IgD-negative memory B cell (primary cell): ENCODE measurements around the gene FHAD1. TPM values are rescaled to one million over a fixed set of nuclear protein-coding genes. Genes with fewer than 3 reads are reported as not detected.

Source experiments
- H3K27ac Mint-ChIP-seq, 3 donors: one replicate each; pipeline ENCODE4 v1.8.0; 2020 to 2022; ENCODE audit warnings: mild to moderate bottlenecking in 3 of 3, mixed read lengths in 3 of 3, moderate library complexity in 1 of 3
- H3K27me3 Mint-ChIP-seq: one replicate; pipeline ENCODE4 v1.8.0; 2021; ENCODE audit warnings: mixed read lengths
- H3K36me3 Mint-ChIP-seq: one replicate; pipeline ENCODE4 v1.8.0; 2020; ENCODE audit warnings: mild to moderate bottlenecking, mixed read lengths
- H3K4me1 Mint-ChIP-seq, 3 donors: one replicate each; pipeline ENCODE4 v1.8.0; 2020 to 2022; ENCODE audit warnings: mixed read lengths in 3 of 3, mild to moderate bottlenecking in 1 of 3
- H3K4me3 Mint-ChIP-seq, 4 donors: one replicate each; pipeline ENCODE4 v1.8.0; 2020 to 2022; ENCODE audit warnings: mild to moderate bottlenecking in 4 of 4, mixed read lengths in 4 of 4, moderate library complexity in 3 of 4
- H3K9me3 Mint-ChIP-seq, 3 donors: one replicate each; pipeline ENCODE4 v1.8.0; 2020 to 2021; ENCODE audit warnings: mixed read lengths in 3 of 3, mild to moderate bottlenecking in 1 of 3
- polyA plus RNA-seq: library from polyadenylated mRNA; unstranded; fragments of 300-500 nt; fragmentation: Illumina TruSeq; gene quantifications from one replicate; pipeline ENCODE4 v1.2.3, GENCODE V29; 2021

Gene FHAD1
- polyA plus RNA-seq, 1 donor from 2014 or later, result not detected

DNA sequence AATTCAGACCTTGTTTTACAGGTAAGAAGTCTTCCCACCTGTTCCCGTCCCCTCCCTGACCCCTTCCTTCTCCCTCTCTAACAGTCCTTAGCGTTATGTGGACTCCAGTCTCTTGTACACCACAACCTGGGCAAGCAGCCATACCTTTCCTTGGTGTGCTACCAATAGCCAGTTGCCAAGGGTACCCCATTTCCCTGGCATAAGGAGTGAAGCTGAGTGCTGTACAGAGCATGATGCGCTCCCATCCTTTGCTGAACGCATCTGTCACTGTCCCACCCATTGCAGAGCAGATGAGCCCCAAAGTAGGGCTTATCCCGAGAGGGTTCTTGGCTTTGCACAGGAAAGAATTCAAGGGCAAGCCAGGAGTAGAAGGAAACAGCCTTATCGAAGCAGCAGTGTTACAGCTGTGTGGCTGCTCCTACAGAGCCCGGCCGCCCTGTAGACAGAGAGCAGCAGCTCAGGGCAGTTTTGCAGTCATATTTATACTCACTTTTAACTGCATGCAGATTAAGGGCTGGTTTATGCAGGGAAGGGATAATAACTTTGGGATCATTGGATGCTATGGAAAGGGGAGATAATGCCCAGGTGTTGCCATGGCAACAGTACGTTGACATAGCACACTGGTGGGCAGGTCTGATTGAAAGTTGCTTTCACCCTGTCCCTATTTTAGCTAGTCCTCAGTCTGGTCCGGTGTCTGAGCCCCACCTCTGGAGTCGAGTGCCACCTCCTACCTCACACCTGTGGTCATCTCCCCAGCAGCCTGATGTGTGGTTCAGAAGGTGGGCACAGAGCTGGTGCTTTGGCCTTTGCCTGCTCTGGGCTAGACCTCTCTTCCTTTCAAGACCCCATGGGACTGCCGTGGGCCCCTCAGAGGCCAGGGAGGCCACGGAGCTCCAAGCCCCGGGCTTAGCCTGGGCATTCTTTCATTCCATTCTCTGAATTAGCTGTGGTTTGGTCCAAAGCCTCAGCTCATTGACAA is 5.1 kb downstream of the FHAD1 start:
- Mint-ChIP-seq H3K4me3 (no peak overlapping the region), H3K36me3 (no peaks in the 10 kb centered on the region), H3K27ac (no peak overlapping the region)

GRCh38 chr1:15254559-15254958 is 7.5 kb downstream of the FHAD1 start:
- Mint-ChIP-seq H3K27me3 (peaks cover 4% of the 10 kb centered on the region), H3K27ac (no peak overlapping the region), H3K36me3 (no peaks in the 10 kb centered on the region), H3K4me3 (no peak overlapping the region), H3K4me1 (peaks cover 0 to 6% (median 2%) of the 10 kb centered on the region in 3 donors), H3K9me3 (no peaks in the 10 kb centered on the region)

More for the DNA sequence above, 5.1 kb downstream of the FHAD1 start:
- H3K4me1 Mint-ChIP-seq, result peaks cover 0 to 10% (median 7%) of the 10 kb centered on the region in 3 donors
- H3K27me3 Mint-ChIP-seq, result peaks cover 18% of the 10 kb centered on the region
- H3K9me3 Mint-ChIP-seq, result no peaks in the 10 kb centered on the region

DNA sequence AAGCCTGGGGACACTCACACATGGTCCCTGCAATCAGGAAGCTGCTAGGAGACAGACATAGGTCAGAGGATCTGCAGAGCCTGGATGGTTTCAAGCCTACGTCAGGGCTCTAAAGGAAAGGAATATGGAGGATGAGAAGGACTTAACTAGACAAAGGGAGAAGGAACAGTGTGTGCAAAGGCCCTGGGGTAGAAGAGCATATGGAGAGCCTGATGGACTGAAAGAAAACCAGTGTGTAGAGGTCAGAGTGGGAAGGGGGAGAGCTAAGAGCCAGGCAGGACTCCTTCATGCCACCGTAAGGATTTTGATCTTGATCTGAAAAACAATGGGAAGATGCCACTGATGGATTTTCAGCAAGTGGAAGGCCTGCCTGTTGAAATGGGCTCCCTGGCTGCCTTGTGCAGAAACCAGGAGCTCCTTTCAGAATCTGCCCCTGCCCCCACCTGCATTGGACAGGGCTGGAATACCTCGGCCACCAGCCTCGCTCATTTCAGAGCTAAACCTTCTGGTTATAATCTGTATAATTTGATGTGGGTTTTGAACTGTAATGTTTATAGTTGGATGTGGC is 8.6 kb downstream of the FHAD1 start:
- peaks cover 4% of the 10 kb centered on the region for H3K27me3 Mint-ChIP-seq
- H3K4me1 Mint-ChIP-seq, result peaks cover 0 to 6% (median 4%) of the 10 kb centered on the region in 3 donors
- H3K36me3 Mint-ChIP-seq, result no peaks in the 10 kb centered on the region
- no peak overlapping the region for H3K27ac Mint-ChIP-seq
- no peaks in the 10 kb centered on the region for H3K9me3 Mint-ChIP-seq
- no peak overlapping the region for H3K4me3 Mint-ChIP-seq

DNA sequence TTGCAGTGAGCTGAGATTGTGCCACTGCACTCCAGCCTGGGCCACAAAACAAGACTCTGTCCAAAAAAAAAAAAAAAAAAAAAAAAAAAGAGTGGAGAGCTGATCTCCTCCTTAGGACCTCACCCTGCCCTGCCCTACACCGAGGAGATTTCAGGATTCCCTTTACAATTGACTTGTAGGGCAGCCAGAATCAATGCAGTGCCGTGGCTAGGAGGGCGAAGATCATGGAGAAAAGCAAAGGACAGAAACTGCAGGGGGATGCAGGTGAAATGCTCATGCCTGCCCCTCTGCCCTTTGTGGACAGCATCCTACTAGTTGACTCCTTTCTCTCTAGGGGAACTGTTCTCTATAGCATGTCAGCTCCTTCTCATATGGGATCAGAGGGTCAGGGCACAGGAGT is 9.6 kb downstream of the FHAD1 start:
- Mint-ChIP-seq H3K4me3 (no peak overlapping the region), H3K36me3 (no peaks in the 10 kb centered on the region), H3K27me3 (peaks cover 8% of the 10 kb centered on the region), H3K9me3 (no peaks in the 10 kb centered on the region), H3K4me1 (peaks cover 0 to 13% (median 9%) of the 10 kb centered on the region in 3 donors), H3K27ac (no peak overlapping the region)

GRCh38 chr1:15257309-15257708 is 10.3 kb downstream of the FHAD1 start:
- Mint-ChIP-seq H3K36me3 (no peaks in the 10 kb centered on the region), H3K9me3 (no peaks in the 10 kb centered on the region), H3K27ac (no peak overlapping the region), H3K27me3 (peaks cover 14% of the 10 kb centered on the region), H3K4me1 (peaks cover 0 to 18% (median 15%) of the 10 kb centered on the region in 3 donors), H3K4me3 (no peak overlapping the region)

- Mint-ChIP-seq H3K36me3 (peaks cover 2% of the 10 kb centered on the region), H3K4me1 (peaks cover 6 to 14% (median 13%) of the 10 kb centered on the region in 3 donors), H3K9me3 (peaks cover 0 to under 1% (median 0%) of the 10 kb centered on the region in 3 donors), H3K4me3 (no peak overlapping the region), H3K27ac (no peak overlapping the region), H3K27me3 (peaks cover 18% of the 10 kb centered on the region)
These were observed 12.0 kb downstream of the FHAD1 start for GRCh38 chr1:15258833-15259621.

DNA sequence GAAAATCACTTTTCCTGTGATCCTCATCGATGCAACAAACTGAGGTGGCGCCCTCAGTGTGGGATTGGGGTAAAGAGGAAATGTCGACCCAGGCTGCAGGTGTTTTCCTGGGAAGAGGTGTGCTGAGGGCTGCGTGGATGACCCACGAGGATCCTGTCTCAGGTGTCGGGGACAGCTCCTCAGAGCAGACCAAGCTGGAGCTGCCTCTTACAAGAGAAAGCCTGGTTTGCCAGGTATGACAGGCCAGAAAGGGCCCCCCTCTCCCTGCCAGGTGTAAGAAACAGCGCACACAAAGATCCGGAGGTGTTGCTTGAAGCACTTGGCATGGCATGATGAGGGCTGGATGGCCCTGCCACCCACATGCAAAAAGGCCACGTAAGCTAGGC is 12.6 kb downstream of the FHAD1 start:
- Mint-ChIP-seq H3K36me3 (peaks cover 2% of the 10 kb centered on the region), H3K9me3 (peaks cover 2 to 4% (median 2%) of the 10 kb centered on the region in 3 donors), H3K27me3 (peaks cover 20% of the 10 kb centered on the region), H3K27ac (no peak overlapping the region), H3K4me1 (peaks cover 6 to 14% (median 13%) of the 10 kb centered on the region in 3 donors), H3K4me3 (peak overlapping the region in 1 of 4 donors; percentile 39)

GRCh38 chr1:15260418-15261154 is 13.6 kb downstream of the FHAD1 start:
- Mint-ChIP-seq H3K27me3 (peaks cover 27% of the 10 kb centered on the region), H3K9me3 (peaks cover 3 to 8% (median 7%) of the 10 kb centered on the region in 3 donors), H3K27ac (no peak overlapping the region), H3K36me3 (peaks cover 2% of the 10 kb centered on the region), H3K4me1 (peaks cover 6 to 14% (median 13%) of the 10 kb centered on the region in 3 donors), H3K4me3 (no peak overlapping the region)

DNA sequence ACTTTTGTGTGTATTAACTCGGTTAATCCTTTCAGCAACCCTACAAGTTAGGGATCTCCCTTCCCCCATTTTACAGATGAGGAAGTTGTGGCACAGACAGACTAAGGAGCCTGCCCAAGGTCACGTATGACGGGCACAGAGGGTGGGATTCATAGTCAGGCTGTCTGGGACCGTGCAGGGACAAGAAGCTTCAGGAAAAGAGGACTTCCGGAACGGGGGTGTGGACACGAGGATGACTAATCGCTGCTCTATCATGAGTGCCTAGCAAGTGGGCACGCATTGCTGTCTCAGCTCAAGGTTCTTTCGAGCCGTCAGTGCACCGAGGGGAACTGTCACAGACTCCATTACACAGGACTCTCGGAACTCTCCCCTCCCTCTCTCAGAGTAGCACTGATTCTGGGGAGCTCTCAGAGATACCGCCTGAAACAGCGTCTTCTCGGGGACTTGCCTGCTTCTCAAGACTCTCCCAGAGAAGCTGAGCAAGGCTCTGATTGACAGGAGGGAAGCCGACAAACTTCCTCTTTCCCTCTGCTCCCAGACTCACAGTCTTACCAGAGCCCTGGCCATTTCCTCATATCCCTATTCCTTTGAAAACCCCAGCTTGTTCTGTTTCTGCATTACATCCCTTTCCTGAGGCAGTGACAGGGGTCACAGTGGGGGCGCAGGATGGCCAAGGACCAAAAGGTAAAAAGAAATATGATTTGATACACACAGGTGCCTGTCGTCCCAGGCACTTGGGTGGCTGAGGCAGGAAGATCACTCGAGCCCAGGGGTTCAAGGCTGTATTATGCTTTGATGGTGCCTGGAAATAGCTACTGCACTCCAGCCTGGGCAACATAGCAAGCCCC is 14.4 kb downstream of the FHAD1 start:
- Mint-ChIP-seq H3K9me3 (peaks cover 3 to 8% (median 7%) of the 10 kb centered on the region in 3 donors), H3K4me1 (peaks cover 6 to 14% (median 13%) of the 10 kb centered on the region in 3 donors), H3K27ac (peak overlapping the region in 1 of 3 donors; percentile 83), H3K4me3 (peak overlapping the region in 2 of 4 donors; percentile 49 to 85), H3K27me3 (peaks cover 30% of the 10 kb centered on the region), H3K36me3 (peaks cover 2% of the 10 kb centered on the region)

DNA sequence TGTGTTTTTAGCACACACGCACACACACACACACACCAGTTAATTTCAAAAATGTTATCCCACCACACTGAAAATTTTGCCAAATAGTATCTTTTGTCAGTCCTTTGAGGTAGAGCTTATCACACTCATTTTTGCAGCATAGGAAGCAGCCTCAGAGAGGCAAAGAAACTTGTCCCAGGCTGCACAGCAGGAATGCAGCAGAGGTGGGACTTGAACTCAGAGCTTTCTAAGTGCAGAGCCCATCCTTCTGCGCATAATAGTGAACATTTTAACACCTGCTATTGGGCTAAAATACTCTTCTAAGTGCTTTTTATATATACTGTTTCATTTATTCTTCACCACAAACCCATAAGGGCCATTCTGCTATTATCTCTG is 15.0 kb downstream of the FHAD1 start:
- Mint-ChIP-seq H3K4me3 (peak overlapping the region in 2 of 4 donors; percentile 52 to 86), H3K27me3 (peaks cover 31% of the 10 kb centered on the region), H3K9me3 (peaks cover 3 to 8% (median 7%) of the 10 kb centered on the region in 3 donors), H3K27ac (peak overlapping the region in 1 of 3 donors; percentile 83), H3K36me3 (peaks cover 2% of the 10 kb centered on the region), H3K4me1 (peaks cover 6 to 14% (median 13%) of the 10 kb centered on the region in 3 donors)

GRCh38 chr1:15262706-15263105 is 15.7 kb downstream of the FHAD1 start:
- Mint-ChIP-seq H3K4me1 (peaks cover 6 to 14% (median 13%) of the 10 kb centered on the region in 3 donors), H3K27ac (no peak overlapping the region), H3K27me3 (peaks cover 31% of the 10 kb centered on the region), H3K9me3 (peaks cover 3 to 8% (median 7%) of the 10 kb centered on the region in 3 donors), H3K4me3 (peak overlapping the region in 1 of 4 donors; percentile 32), H3K36me3 (peaks cover 2% of the 10 kb centered on the region)

GRCh38 chr1:15264769-15265168 is 17.7 kb downstream of the FHAD1 start:
- H3K4me3 Mint-ChIP-seq, result no peak overlapping the region
- peaks cover 2% of the 10 kb centered on the region for H3K36me3 Mint-ChIP-seq
- no peak overlapping the region for H3K27ac Mint-ChIP-seq
- peaks cover 6 to 14% (median 13%) of the 10 kb centered on the region in 3 donors for H3K4me1 Mint-ChIP-seq
- H3K9me3 Mint-ChIP-seq, result peaks cover 3 to 11% (median 10%) of the 10 kb centered on the region in 3 donors
- H3K27me3 Mint-ChIP-seq, result peaks cover 32% of the 10 kb centered on the region

DNA sequence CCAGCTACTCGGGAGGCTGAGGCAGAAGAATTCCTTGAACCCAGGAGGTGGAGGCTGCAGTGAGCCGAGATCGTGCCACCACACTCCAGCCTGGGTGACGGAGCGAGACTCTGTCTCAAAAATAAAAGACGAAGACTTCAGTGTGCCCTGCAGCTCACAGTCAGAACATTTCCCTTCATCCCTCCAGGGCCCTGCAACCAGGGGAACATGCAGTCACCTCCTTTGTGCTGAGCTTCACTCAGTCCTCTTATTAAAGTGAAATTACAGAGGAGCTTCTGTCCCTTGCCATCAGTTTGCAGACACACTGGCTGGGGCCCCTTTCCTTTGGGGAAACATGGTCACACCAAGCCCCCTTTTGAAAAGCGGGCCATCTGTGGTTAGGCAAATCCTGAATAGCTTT is 24.2 kb downstream of the FHAD1 start:
- Mint-ChIP-seq H3K4me1 (no peaks in the 10 kb centered on the region), H3K27ac (no peak overlapping the region), H3K9me3 (peaks cover 0 to 3% (median 3%) of the 10 kb centered on the region in 3 donors), H3K4me3 (no peak overlapping the region), H3K27me3 (peaks cover 27% of the 10 kb centered on the region), H3K36me3 (peaks cover 1% of the 10 kb centered on the region)
